Activated CD4-positive, alpha-beta T cell treated with anti-CD3 and anti-CD28 coated beads for 4 hours (primary cell): Measurements from ENCODE around the gene FSD1L.
"Not testable (repeated sequence)": the region's sequence is repeated elsewhere in the genome, so short reads cannot be mapped to it uniquely, and the experiment has no call there.

Source experiments
- DNase-seq, 2 donors: peaks; one replicate each; pipeline ENCODE4 v3.0.0-alpha.2; 2020

Gene FSD1L

GRCh38 chr9:105579952-105580351, 132.1 kb downstream of the FSD1L start:
- DNase-seq: not testable (repeated sequence)

- DNase-seq: not testable (repeated sequence)
These were observed 133.7 kb downstream of the FSD1L start for GRCh38 chr9:105581550-105581949.

- DNase-seq: no peak
These were observed 145.3 kb downstream of the FSD1L start for GRCh38 chr9:105593145-105593544.
